ENCODE data around the gene PPP1R13L.

The PPP1R13L gene

GRCh38 chr19:45406226-45407090, 1.6 kb upstream of the PPP1R13L start, which contains the start of gene POLR1G:
Gene POLR1G, plus strand, starts transcription at chr19:45406644. Its CDS starts 53 bp downstream, at chr19:45406697.
- peak; percentile 88 for DNase-seq (ENCODE audit: low read depth)

GRCh38 chr19:45405435-45406225, 761 bp upstream of the PPP1R13L start:
- peak; percentile 93 for DNase-seq (ENCODE audit: low read depth)

DNA sequence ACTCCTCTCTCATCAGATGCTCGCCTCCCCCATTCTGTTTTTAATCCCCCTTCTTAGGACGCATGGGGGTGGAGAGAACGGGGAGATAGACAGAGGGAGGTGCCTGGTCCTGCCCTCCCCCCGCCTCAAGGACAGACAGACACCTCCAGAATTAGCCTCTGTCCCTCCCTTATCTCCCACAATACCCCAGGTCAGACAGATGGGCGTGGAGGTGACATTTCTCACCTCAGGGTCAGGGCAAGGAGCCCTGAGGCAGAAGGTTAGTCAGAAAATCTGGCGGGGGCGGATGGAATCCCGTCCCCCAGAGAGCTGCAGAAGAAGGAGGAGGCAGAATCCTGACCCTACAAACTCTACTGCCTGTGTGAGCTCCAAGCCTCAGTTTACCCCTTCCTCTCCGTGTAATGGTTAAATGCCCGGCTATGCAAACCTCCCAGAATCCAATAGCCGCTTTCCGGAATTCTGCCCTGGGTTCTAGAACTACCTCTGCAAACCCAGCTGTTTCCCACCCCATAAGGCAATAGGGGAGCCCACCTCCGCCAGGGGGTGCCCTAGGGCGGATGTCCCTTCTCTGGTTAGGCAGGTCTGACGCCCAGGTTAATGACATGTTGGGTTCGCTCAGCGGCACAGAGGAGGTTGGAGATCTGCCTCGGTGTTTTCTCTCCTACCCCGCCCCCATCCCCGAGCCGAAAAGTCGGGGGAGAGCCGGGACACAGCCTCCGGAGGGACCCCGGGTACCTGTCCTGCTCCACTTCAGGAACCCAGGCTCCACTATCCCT, 900 bp downstream of the PPP1R13L start:
- DNase-seq (ENCODE audit: low read depth), result peak; percentile 60

DNA sequence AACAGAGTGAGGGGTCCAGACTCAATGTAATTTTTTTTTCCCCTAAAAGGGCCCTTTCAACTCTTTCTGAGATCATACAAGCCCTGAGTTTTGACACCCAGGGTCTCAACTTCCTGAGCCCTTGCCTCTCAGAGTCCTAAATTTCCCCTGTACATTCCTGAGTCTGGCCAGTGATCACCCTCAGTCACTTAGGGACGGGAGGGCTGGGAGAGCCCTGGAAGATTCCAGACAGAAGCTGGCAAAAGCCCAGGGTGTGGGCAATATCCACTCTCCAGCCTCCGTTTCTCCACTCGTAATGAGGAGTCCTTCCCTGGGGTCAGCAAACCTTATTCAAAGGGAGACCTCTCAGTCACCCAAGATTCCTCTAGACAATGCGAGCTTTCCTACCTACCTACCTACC, 1.6 kb downstream of the PPP1R13L start:
- DNase-seq (ENCODE audit: low read depth), result no peak

DNA sequence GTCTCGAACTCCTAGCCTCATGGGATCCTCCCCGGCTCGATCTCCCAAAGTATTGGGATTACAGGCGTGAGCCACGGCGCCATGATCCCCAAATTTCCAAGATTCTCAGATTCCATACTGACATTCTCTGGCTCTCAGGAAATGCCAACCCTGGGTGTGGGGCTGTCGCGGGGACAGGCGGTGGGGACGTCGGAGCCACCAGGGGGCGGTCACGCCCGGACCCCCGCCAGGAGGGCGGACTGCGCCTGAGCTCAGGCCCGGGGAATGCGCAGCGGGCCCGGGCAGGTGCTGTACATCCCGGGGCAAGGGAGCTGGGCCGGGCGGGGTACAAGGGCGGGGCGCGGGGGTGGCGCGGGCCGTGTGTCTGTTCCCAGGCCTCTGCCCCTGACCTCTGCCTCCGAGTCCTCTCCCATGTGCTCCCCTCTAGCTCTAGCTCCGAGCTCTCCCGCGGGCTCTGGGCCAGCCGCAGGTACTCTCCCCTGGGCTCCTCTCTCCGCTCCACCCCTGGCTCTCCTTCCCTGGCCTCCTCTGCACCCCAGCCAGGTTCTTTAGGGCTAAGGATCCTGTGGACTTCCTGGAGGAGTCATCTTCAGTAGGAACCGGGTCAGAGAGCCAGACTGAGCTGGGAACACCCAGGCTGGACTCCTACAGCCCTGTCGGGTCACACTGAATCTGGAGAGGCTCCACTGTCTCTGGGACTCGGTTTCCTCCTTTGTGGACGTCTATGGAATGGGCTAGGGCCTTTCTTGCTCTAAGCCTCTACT, 2.4 kb downstream of the PPP1R13L start:
- DNase-seq (ENCODE audit: low read depth), result peak; percentile 26

- DNase-seq (ENCODE audit: low read depth), result no peak
These were observed 3.1 kb downstream of the PPP1R13L start for GRCh38 chr19:45401815-45402214.

DNA sequence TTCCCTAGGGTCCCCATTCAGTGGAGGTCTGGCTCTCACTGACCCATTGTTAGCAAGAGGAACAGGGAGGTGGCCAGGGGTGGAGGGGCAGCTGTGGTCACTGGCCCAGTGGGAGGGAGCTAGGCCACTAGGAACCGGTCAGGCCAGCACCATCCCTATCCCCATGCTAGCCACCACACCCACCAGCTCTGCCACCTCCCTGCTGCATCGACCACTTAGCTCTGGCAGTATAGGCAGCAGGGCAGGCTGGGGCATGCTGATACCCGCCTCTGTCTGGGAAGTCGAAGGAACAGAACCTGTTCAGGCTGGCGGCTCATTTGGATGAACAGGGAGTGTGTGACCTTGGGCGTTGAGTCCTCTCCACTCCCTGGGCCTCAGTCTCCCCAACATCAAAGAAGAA, 4.7 kb downstream of the PPP1R13L start:
- DNase-seq (ENCODE audit: low read depth), result no peak

DNA sequence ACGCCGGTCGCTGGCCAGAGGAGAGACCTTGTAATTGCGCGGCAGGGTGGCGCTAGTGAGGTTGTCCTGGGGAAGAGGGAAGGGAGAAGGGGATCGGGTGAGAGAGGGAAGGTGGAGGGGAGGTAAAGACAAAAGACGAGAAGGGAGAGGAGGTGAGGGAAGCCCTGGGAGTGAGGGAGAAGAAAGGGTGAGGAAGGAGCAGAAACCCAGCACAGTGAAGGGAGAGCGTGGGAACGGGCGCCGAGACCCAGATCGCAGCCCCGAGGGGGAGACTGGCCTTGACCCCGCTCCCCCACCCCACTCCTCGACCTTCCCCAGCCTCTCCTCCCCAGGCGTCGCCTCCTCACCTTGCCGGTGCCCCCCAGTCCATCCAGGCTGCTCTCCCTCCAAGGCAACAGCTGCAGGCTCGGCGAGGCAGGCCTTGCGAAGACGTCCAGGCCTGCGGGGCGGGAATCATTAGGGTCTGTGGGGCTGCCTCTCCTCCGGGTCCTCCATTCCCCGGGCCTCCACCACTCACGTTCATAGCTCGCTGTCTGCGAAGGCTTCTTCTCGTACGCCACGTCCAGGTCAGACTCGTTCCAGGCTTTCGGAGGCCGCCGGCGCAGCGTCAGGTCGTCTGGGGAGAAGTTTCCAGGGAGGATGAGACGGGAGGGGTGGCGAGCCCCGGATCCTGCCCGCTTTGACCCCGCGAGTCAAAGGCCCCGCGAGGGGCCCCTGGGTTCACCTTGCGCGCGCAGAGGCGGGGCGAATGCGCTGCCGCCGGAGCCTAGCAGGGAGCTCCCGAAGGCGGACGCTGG, 8.8 kb downstream of the PPP1R13L start:
- DNase-seq (ENCODE audit: low read depth), result no peak

DNA sequence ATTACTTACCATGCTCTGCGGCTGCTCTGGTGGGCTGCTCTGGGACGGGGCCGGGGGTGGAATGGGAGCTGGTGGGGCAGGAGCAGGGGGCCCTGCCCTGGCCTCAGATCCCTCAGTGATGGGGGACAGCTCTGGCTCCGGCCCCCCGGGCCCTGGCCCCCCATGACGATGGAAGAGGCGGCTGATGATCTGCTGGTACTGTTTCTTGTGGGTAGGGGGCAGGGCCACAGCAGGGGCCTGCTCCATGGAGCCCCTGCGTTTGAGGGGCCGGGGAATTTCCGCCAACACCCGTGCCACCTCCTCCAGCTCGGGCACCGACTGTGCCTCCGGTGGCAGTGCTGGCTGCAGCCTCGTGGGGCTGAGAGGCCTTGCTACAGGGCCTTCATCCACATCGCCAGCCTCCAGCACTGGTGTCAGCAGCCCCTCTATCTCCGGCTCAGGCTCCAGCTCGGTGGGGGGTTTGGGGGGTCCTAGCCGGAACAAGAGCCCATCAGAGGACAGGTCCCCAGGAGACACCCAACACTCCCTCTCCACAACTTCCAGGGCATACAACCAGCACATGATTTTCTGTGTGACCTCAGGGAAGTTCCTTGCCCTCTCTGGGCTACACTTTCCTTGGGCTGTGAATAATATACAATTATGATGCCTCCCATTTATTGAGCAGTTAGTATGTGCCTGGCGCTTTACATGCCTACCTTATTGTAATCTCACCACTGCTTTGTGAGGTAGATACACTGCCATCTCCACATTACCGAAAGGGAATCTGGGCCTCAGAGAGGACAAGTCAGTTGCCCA, 12.8 kb downstream of the PPP1R13L start:
- DNase-seq (ENCODE audit: low read depth), result no peak

- peak; percentile 52 for DNase-seq (ENCODE audit: low read depth)
These were observed 13.5 kb downstream of the PPP1R13L start for GRCh38 chr19:45391346-45391745.

- no peak for DNase-seq (ENCODE audit: low read depth)
These were observed 19.3 kb downstream of the PPP1R13L start for GRCh38 chr19:45385392-45386221.

DNA sequence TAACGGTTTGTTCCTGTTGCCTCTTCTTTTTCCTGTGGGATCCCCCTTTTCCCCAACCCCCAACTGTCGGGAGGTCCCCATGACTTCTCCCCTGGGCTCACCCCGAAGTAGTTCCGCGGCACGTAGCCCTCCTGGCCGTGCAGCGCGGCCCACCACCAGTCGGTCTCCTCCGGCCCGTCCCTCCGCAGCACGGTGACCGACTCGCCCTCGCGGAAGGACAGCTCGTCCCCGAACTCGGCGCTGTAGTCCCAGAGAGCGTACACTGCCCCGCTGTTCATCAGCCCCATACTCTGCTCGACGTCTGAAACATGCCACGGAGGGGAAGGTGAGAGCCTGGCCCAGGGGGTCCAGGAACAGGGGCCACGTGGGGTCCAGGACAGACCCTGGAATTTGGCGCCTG, 22.4 kb downstream of the PPP1R13L start:
- no peak for DNase-seq (ENCODE audit: low read depth)

DNA sequence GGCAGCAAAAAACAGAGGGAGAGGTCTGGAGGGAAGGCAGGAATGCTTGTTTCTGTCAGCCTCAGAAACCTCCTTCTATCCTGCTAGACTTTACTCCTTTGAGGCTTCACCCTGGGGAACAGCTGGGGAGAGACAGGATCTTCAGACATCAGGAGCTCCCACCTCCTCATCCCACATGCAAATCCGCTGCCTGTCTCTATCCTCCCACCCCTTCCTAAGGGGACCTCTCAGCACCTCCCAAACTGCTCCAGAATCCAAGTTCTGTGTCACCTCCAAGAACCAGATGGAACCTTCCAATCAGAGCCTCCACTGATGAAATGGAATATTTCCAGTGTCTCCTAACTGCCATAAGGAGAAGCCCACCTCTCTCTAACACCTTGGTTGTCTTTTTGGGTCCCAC, 24.8 kb downstream of the PPP1R13L start:
- no peak for DNase-seq (ENCODE audit: low read depth)

GRCh38 chr19:45376045-45376724, 28.7 kb downstream of the PPP1R13L start:
- peak; percentile 93 for DNase-seq (ENCODE audit: low read depth)

- DNase-seq (ENCODE audit: low read depth), result peak; percentile 99
These were observed 34.3 kb downstream of the PPP1R13L start, which contains the start of gene ERCC2 for GRCh38 chr19:45370410-45371204. Gene ERCC2, minus strand, starts transcription at chr19:45370573. Its CDS starts 33 bp downstream, at chr19:45370540.

DNA sequence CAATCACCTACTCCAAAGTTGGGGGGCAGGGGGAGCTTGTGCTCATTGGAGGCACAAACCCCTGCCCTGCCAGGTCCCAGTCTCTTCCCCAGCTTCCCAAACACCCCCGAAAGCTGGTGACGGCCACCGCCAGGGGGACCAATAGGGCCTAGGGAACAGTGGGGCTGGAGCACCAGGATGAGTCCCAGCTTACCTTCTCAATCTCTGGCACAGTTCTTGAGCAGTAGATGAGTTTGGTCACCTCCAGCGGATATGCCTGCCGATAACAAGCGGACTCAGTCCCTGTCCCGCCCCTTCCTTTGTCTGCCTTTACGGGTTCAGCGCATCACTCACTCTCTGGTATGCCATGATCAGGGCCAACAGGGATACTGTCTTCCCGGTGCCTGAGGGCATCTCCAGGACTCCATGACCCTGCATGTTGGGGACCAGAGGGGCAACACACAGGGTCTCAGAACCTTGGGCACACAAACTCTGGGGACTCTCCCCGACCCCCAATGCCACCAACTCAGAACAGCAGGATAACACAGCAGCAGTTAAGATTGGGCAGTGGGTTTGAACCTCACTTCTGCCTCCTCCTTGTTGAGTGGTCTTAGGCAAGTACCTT, 36.0 kb downstream of the PPP1R13L start:
- DNase-seq (ENCODE audit: low read depth), result no peak

DNA sequence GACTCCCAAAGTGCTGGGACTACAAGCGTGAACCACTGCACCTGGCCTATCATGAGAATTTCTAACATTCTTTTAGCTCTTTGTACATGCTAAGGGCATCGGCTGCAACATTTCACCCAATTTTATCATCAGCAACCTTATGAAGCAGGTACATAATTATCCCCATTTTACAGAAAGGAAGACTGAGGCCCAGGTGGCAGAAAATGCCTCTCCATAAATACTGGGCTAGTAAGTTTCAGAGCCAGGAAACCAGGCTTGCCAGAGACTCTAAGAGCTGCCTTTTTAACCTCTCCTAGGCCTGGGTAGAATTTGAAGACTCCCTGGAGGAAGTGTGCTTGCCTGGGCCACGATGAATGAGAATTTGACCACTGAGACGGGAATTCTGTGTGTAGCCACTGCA, 36.7 kb downstream of the PPP1R13L start:
- DNase-seq (ENCODE audit: low read depth), result no peak
